Endothelial cell of umbilical vein (primary cell): Measurements from ENCODE around the gene TTC1. TPM values are rescaled to one million over a fixed set of nuclear protein-coding genes. Genes with fewer than 3 reads are reported as not detected.
A peak's percentile ranks its signal among the peaks of the same experiment; 100 is the strongest.
"Not testable (repeated sequence)": the region's sequence is repeated elsewhere in the genome, so short reads cannot be mapped to it uniquely, and the experiment has no call there.

Experiments
- BruUV-seq: library from RNA; stranded (reverse); fragments of 400-500 nt; replicated peaks from 2 replicates; lab custom pipeline; 2021; lab: Mats Ljungman, UMichigan
- CTCF ChIA-PET: fragments of 300-600, 350-600 bp; sonication (Branson Sonifier 250); formaldehyde crosslinking; loops from one replicate; lab custom pipeline; 2021; ENCODE audit warnings: antibody characterized with exemption, inconsistent platforms; lab: Charles Lee
- POLR2A ChIA-PET: fragments of 300-600, 350-600 bp; sonication (Branson Sonifier 250); formaldehyde crosslinking; loops from one replicate; lab custom pipeline; 2021; ENCODE audit warnings: antibody characterized with exemption, inconsistent platforms; lab: Charles Lee
- DNase-seq: peaks from one replicate; pipeline ENCODE4 v3.0.0-alpha.2; 2011; ENCODE audit warnings: low read depth, low spot score
- FAIRE-seq: peaks from 2 replicates; lab custom pipeline; 2011; peaks lifted over from hg19 to GRCh38; lab: Jason Lieb, UNC
- H2AFZ ChIP-seq: 2 replicates; pipeline ENCODE4 v1.6.0; 2012; ENCODE audit warnings: low read depth, low read length, control low read depth, inconsistent platforms
- H3K27ac ChIP-seq: 2 replicates; pipeline ENCODE4 v1.5.1; 2011; ENCODE audit warnings: low read depth, mild to moderate bottlenecking, control low read depth, low read length, moderate library complexity; ENCODE audit not compliant: insufficient read depth
- H3K27me3 ChIP-seq, 2 experiments: 2 replicates each; pipeline versions ENCODE4 v1.6.0 to v1.6.1; 2011; ENCODE audit warnings: low read length in 2 of 2, mixed read lengths in 1 of 2; ENCODE audit not compliant: control insufficient read depth in 2 of 2, insufficient read depth in 2 of 2
- H3K36me3 ChIP-seq, 2 experiments: 2 replicates in 1 of 2; 3 replicates in 1 of 2; pipeline ENCODE4 v1.5.1; 2011; ENCODE audit warnings: low read length in 2 of 2, mild to moderate bottlenecking in 1 of 2, moderate library complexity in 1 of 2; ENCODE audit not compliant: control insufficient read depth in 2 of 2, insufficient read depth in 2 of 2; ENCODE audit errors: extremely low read depth in 1 of 2
- H3K4me1 ChIP-seq: 3 replicates; pipeline ENCODE4 v1.5.1; 2011; ENCODE audit warnings: mild to moderate bottlenecking, low read length; ENCODE audit not compliant: control insufficient read depth, insufficient read depth; ENCODE audit errors: extremely low read depth
- H3K4me2 ChIP-seq: 2 replicates; pipeline ENCODE4 v1.6.1; 2011; ENCODE audit warnings: low read length, control low read depth, mixed read lengths; ENCODE audit not compliant: insufficient read depth
- H3K4me3 ChIP-seq, 3 experiments: fragments of 200-600 bp in 1 of 3; sonication (generic), shearing (Covaris generic) in 1 of 3; replicated peaks in 1 of 3; 2 replicates each; pipeline ENCODE4 v1.5.1; 2011 to 2016; ENCODE audit warnings: control low read depth in 3 of 3, low read length in 3 of 3, mild to moderate bottlenecking in 2 of 3, inconsistent platforms in 1 of 3, low read depth in 1 of 3, moderate library complexity in 1 of 3; ENCODE audit not compliant: insufficient read depth in 1 of 3
- H3K79me2 ChIP-seq: 2 replicates; pipeline ENCODE4 v1.6.0; 2012; ENCODE audit warnings: low read length, inconsistent platforms; ENCODE audit not compliant: control insufficient read depth, insufficient read depth
- H3K9ac ChIP-seq: replicated peaks from 2 replicates; pipeline ENCODE3; 2011; ENCODE audit warnings: low read length, control low read depth; ENCODE audit not compliant: insufficient read depth; ENCODE audit errors: extremely low read depth
- H3K9me1 ChIP-seq: replicated peaks from 3 replicates; pipeline ENCODE4 v1.6.0; 2011; ENCODE audit warnings: mild to moderate bottlenecking, low read length; ENCODE audit not compliant: control insufficient read depth, insufficient read depth; ENCODE audit errors: extremely low read depth
- H3K9me3 ChIP-seq: replicated peaks from 2 replicates; pipeline ENCODE4 v1.5.1; 2012; ENCODE audit warnings: low read length, inconsistent platforms; ENCODE audit not compliant: control insufficient read depth, insufficient read depth
- H4K20me1 ChIP-seq: replicated peaks from 2 replicates; pipeline ENCODE3; 2011; ENCODE audit warnings: mild to moderate bottlenecking, low read length; ENCODE audit not compliant: control insufficient read depth, insufficient read depth; ENCODE audit errors: extremely low read depth
- EZH2 ChIP-seq: IDR thresholded peaks from 2 replicates; pipeline ENCODE4 v1.6.1; 2012; ENCODE audit warnings: borderline replicate concordance, low read depth, mild to moderate bottlenecking, moderate library complexity, low read length, inconsistent platforms; ENCODE audit not compliant: severe bottlenecking
- FOS ChIP-seq: IDR thresholded peaks from 2 replicates; pipeline ENCODE4 v1.6.1; 2011; ENCODE audit warnings: mild to moderate bottlenecking, low read length, moderate library complexity, borderline replicate concordance; ENCODE audit not compliant: insufficient read depth
- GATA2 ChIP-seq: IDR thresholded peaks from 2 replicates; pipeline ENCODE4 v1.7.0; 2011; ENCODE audit warnings: low read depth, mild to moderate bottlenecking, moderate library complexity, mixed read lengths, low read length; ENCODE audit not compliant: insufficient read length, insufficient read depth
- JUN ChIP-seq: IDR thresholded peaks from 2 replicates; pipeline ENCODE4 v1.6.1; 2011; ENCODE audit warnings: borderline replicate concordance, low read depth; ENCODE audit not compliant: insufficient read length, insufficient read depth
- MYC ChIP-seq: IDR thresholded peaks from one replicate; pipeline ENCODE4 v1.6.1; 2011; ENCODE audit warnings: mild to moderate bottlenecking, low read depth, low read length
- POLR2A ChIP-seq: IDR thresholded peaks from 2 replicates; pipeline ENCODE4 v1.6.1; 2012; ENCODE audit warnings: low read depth, mild to moderate bottlenecking, control low read depth, low read length
- POLR2AphosphoS5 ChIP-seq: IDR thresholded peaks from 2 replicates; pipeline ENCODE4 v1.6.1; 2012; ENCODE audit warnings: low read depth, mild to moderate bottlenecking, control low read depth, low read length, moderate library complexity; ENCODE audit not compliant: insufficient read depth
- dilution Hi-C: fragments of 300-500 bp; cut with MboI; formaldehyde crosslinking; loops from one replicate; pipeline ENCODE4 v1.15.0; 2019; ENCODE audit warnings: low sequenced_read_pairs; ENCODE audit not compliant: extremely low pct_ligation_motif_present
- intact Hi-C: fragments of 100-400 bp; cut with micrococcal nuclease; formaldehyde crosslinking; loops from one replicate; pipeline ENCODE4 v1.10.0; 2022
- polyA plus RNA-seq, 4 experiments: library from polyadenylated mRNA; depleted of rRNA in 3 of 4; stranded (reverse) in 3 of 4; unstranded in 1 of 4; fragments of >200 nt; gene quantifications; 2 replicates each; pipeline versions ENCODE4 v1.2.1 to v1.2.3, GENCODE V29; 2011 to 2012; ENCODE audit warnings: missing spikeins in 1 of 4
- total RNA-seq: library from RNA; stranded (reverse); gene quantifications from 2 replicates; pipeline ENCODE4 v1.2.3, GENCODE V29; 2021
- TF ChIP-seq, protein P1 (sequence below), 2 donors: IDR thresholded peaks; 1 replicate in 1 of 2; 2 replicates in 1 of 2; pipeline ENCODE4 v1.5.1; 2011; ENCODE audit warnings: low read length in 2 of 2, mild to moderate bottlenecking in 2 of 2, moderate library complexity in 2 of 2, control low read depth in 1 of 2, inconsistent platforms in 1 of 2, low read depth in 1 of 2; ENCODE audit not compliant: insufficient read depth in 1 of 2; ENCODE audit errors: extremely low read depth in 1 of 2
- TF ChIP-seq, protein P2 (sequence below): IDR thresholded peaks from 2 replicates; pipeline ENCODE4 v1.6.1; 2011; ENCODE audit not compliant: insufficient read depth, insufficient read length

TTC1 gene
- total and polyA plus RNA-seq, 2 donors (not counting 3 experiments of a cell fraction or from before 2014, with no cell fraction given) = 23.9 to 62.6 TPM

DNA sequence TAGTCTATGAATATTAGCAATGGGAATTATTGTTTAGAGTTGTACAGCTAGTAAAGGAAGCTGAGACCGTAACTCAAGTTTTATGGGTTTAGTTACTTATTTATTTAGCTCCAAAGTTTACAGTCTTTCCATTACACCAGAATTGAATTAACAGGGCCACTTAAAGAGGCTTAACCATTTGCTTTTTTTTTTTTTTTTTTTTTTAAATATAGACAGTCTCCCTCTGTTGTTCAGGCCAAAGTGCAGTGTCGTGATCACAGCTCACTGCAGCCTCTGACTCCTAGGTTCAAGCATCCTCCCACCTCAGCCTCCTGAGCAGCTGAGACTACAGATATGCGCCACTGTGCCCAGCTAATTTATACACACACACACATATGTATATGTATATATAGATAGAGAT lies 1.4 kb upstream of the TTC1 start:
- intact Hi-C loops (loop anchor here (10.0 kb wide), 1 partner anchor 833 kb away; no protein-coding TSS in a partner anchor), dilution Hi-C loops (no loop called here)
- no peaks in the 10 kb centered on the region for H3K9me3 ChIP-seq
- BruUV-seq = no TSS peak
- H3K4me3 ChIP-seq = no peak overlapping the region
- peaks cover 25% of the 10 kb centered on the region for H3K79me2 ChIP-seq
- H2AFZ ChIP-seq = no peak overlapping the region
- FAIRE-seq (no peak), DNase-seq (no peak)
- peaks cover 0 to 3% of the 10 kb centered on the region in 2 experiments for H3K27me3 ChIP-seq
- ChIA-PET POLR2A (interaction anchor here (0.5 kb wide), 1 partner anchor 35 kb away, joined by 5 read pairs; no protein-coding TSS in a partner anchor), CTCF (interaction anchor here (1.0 to 1.9 kb wide), 2 partner anchors 15 to 721 kb away, joined by 3 to 4 read pairs; no protein-coding TSS in a partner anchor)
- H3K36me3 ChIP-seq = no peaks in the 10 kb centered on the region
- H4K20me1 ChIP-seq = no peaks in the 10 kb centered on the region
- no peak overlapping the region for H3K4me2 ChIP-seq
- TF ChIP-seq, protein P1, sequence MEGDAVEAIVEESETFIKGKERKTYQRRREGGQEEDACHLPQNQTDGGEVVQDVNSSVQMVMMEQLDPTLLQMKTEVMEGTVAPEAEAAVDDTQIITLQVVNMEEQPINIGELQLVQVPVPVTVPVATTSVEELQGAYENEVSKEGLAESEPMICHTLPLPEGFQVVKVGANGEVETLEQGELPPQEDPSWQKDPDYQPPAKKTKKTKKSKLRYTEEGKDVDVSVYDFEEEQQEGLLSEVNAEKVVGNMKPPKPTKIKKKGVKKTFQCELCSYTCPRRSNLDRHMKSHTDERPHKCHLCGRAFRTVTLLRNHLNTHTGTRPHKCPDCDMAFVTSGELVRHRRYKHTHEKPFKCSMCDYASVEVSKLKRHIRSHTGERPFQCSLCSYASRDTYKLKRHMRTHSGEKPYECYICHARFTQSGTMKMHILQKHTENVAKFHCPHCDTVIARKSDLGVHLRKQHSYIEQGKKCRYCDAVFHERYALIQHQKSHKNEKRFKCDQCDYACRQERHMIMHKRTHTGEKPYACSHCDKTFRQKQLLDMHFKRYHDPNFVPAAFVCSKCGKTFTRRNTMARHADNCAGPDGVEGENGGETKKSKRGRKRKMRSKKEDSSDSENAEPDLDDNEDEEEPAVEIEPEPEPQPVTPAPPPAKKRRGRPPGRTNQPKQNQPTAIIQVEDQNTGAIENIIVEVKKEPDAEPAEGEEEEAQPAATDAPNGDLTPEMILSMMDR (IDR thresholded peaks at IDR 0.05; ENCODE audit: extremely low read depth in 1 of 2, insufficient read depth in 1 of 2, low read depth in 1 of 2, low read length in 2 of 2) = no peak
- TF ChIP-seq EZH2 = no peak
- TF ChIP-seq POLR2AphosphoS5 = no peak
- no peak for TF ChIP-seq MYC
- TF ChIP-seq, protein P2, sequence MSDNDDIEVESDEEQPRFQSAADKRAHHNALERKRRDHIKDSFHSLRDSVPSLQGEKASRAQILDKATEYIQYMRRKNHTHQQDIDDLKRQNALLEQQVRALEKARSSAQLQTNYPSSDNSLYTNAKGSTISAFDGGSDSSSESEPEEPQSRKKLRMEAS = no peak
- no peak for TF ChIP-seq FOS
- no peak for TF ChIP-seq GATA2
- no peak for TF ChIP-seq POLR2A
- no peak for TF ChIP-seq JUN
- H3K9me1 ChIP-seq = no peaks in the 10 kb centered on the region
- no peak overlapping the region for H3K27ac ChIP-seq
- H3K4me1 ChIP-seq = peaks cover 13% of the 10 kb centered on the region
- H3K9ac ChIP-seq = no peak overlapping the region

DNA sequence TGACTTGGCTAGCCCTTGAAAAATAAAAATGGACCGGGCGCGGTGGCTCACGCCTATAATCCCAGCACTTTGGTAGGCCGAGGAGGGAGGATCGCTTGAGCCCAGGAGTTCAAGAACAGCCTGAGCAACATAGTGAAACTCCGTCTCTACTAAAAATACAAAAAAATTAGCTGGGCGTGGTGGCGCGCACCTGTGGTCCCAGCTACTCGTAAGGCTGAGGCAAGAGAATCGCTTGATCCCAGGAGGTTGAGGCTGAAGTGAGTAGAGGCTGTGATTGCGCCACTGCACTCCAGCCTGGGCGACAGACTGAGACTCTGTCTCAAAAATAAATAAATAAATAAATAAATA lies 436 bp upstream of the TTC1 start:
- H3K9me1 ChIP-seq, FAIRE-seq, H3K4me2 ChIP-seq, H3K4me3 ChIP-seq, H3K27ac ChIP-seq, dilution Hi-C loops, DNase-seq, H3K36me3 ChIP-seq, H3K9me3 ChIP-seq, H4K20me1 ChIP-seq, H3K27me3 ChIP-seq, BruUV-seq, H3K9ac ChIP-seq: not testable (repeated sequence)
- intact Hi-C loops = loop anchor here (10.0 kb wide), 1 partner anchor 834 kb away; no protein-coding TSS in a partner anchor
- ChIA-PET POLR2A (interaction anchor here (1.4 kb wide), 1 partner anchor 110 kb away, joined by 3 read pairs; the partner anchor contains the start of gene PWWP2A), CTCF (interaction anchor here (1.0 to 1.9 kb wide), 7 partner anchors 12 to 722 kb away, joined by 3 to 14 read pairs (median 4); no protein-coding TSS in a partner anchor)
- Histone ChIP-seq H3K79me2 (peaks cover 25% of the 10 kb centered on the region), H2AFZ (peak overlapping the region; percentile 30), H3K4me1 (peaks cover 13% of the 10 kb centered on the region)
